SK-N-SH (cell line): ENCODE data around the gene SSR3.

Source experiments
- TF ChIP-seq, protein P1 (sequence below): IDR thresholded peaks from 2 replicates; pipeline ENCODE4 v1.4.0; 2012; ENCODE audit warnings: low read depth
- TF ChIP-seq, protein P2 (sequence below): IDR thresholded peaks from 2 replicates; pipeline ENCODE4 v1.6.1; 2012; ENCODE audit warnings: mild to moderate bottlenecking, low read depth, low read length, moderate library complexity
- TF ChIP-seq, protein P3 (sequence below): fragments of 150-350 bp; IDR thresholded peaks from 2 replicates; pipeline ENCODE4 v1.6.1; 2017; ENCODE audit warnings: antibody characterized with exemption, low read length, low read depth, borderline replicate concordance

DNA sequence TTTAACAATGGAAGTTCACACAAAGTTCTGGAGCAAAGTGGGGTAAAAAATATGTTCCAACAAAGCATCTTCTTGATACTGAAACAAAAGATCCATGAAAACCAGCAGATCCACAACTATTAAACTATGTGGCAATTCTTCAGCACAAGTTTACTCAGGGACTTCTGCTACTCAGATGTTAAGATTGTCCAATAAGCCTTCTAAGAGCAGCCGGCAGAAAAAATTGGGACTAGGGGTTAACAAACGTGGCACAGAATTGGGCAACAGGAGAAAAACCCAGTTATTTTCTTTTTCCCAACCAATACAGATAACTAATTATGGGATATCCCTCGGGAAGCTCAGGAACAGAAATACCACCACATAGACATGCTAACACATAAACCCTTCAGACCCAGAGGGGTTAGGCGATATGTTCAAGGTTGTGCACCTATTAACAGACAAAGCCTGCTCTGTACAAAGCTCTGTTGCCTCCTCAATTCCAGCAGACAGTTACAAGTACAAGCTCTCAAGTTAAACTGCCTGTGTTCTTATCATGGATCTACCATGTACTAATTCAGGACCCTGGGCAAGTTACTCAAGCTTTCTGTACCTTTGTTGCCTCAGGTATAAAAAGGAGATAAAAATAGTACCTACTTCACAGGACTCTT is 6.8 kb downstream of the SSR3 start:
- TF ChIP-seq, protein P1, sequence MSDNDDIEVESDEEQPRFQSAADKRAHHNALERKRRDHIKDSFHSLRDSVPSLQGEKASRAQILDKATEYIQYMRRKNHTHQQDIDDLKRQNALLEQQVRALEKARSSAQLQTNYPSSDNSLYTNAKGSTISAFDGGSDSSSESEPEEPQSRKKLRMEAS, result no peak
- TF ChIP-seq, protein P2, sequence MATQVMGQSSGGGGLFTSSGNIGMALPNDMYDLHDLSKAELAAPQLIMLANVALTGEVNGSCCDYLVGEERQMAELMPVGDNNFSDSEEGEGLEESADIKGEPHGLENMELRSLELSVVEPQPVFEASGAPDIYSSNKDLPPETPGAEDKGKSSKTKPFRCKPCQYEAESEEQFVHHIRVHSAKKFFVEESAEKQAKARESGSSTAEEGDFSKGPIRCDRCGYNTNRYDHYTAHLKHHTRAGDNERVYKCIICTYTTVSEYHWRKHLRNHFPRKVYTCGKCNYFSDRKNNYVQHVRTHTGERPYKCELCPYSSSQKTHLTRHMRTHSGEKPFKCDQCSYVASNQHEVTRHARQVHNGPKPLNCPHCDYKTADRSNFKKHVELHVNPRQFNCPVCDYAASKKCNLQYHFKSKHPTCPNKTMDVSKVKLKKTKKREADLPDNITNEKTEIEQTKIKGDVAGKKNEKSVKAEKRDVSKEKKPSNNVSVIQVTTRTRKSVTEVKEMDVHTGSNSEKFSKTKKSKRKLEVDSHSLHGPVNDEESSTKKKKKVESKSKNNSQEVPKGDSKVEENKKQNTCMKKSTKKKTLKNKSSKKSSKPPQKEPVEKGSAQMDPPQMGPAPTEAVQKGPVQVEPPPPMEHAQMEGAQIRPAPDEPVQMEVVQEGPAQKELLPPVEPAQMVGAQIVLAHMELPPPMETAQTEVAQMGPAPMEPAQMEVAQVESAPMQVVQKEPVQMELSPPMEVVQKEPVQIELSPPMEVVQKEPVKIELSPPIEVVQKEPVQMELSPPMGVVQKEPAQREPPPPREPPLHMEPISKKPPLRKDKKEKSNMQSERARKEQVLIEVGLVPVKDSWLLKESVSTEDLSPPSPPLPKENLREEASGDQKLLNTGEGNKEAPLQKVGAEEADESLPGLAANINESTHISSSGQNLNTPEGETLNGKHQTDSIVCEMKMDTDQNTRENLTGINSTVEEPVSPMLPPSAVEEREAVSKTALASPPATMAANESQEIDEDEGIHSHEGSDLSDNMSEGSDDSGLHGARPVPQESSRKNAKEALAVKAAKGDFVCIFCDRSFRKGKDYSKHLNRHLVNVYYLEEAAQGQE, result no peak
- TF ChIP-seq, protein P3, sequence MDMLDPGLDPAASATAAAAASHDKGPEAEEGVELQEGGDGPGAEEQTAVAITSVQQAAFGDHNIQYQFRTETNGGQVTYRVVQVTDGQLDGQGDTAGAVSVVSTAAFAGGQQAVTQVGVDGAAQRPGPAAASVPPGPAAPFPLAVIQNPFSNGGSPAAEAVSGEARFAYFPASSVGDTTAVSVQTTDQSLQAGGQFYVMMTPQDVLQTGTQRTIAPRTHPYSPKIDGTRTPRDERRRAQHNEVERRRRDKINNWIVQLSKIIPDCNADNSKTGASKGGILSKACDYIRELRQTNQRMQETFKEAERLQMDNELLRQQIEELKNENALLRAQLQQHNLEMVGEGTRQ, result no peak
